HG03342 (cell line): Measurements from ENCODE around the gene NECTIN2.
"Not testable (repeated sequence)": the region's sequence is repeated elsewhere in the genome, so short reads cannot be mapped to it uniquely, and the experiment has no call there.

Source experiments
- ATAC-seq: cut with Tn5 transposase; IDR thresholded peaks from one replicate; pipeline ENCODE4 v1.9.1; 2021; ENCODE audit warnings: mild to moderate bottlenecking, moderate library complexity; ENCODE audit not compliant: unreplicated experiment

NECTIN2 gene

DNA sequence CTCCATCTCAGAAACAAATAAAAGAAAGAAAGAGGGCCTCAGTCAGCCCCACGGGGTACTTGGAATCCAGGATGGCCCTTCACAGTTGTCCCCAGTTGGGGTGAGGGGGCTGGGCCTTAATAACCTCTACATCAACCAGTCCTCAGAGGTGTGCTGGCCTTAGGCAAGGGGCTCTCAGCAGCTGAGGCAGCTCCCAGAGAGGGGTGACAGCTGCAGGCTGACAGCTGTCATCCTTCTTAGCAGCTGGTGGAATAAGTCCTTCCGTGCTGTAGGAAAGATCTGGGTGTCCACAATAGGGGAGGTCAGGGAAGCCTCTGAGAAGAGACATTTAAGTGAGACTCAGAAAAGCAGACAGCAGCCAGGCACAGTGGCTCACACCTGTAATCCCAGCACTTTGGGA, 29.8 kb upstream of the NECTIN2 start:
- ATAC-seq, result no peak

DNA sequence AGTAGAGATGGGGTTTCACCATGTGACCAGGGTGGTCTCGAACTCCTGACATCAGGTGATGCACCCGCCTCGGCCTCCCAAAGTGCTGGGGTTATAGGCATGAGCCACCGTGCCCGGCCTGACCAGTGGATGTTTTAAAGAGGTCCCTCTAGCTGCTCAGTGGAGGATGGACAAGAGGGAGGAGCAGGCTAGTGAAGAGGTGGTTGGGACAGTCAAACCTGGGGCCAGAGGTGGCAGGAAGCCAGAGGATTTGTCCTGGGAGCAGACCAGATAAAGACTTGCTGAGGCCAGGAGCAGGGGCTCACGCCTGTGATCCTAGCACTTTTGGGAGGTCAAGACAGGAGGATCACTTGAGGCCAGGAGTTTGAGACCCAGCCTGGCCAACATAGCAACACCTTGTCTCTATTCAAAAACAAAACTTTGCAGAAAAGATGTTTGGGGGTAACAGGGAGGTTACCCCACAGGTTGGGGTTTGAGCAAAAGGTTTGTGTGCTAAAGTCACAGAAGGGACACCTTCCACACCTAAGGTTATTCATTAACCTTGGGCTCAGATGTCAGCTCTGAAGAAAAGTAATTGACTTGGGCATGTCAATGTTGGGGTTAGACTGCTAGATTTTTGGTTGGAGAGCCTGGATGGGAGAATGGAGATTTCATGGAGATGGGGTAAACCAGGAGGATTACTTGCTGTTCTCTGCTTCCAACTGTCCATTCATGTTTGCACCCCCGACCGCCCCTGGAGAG, 28.2 kb upstream of the NECTIN2 start:
- no peak for ATAC-seq

DNA sequence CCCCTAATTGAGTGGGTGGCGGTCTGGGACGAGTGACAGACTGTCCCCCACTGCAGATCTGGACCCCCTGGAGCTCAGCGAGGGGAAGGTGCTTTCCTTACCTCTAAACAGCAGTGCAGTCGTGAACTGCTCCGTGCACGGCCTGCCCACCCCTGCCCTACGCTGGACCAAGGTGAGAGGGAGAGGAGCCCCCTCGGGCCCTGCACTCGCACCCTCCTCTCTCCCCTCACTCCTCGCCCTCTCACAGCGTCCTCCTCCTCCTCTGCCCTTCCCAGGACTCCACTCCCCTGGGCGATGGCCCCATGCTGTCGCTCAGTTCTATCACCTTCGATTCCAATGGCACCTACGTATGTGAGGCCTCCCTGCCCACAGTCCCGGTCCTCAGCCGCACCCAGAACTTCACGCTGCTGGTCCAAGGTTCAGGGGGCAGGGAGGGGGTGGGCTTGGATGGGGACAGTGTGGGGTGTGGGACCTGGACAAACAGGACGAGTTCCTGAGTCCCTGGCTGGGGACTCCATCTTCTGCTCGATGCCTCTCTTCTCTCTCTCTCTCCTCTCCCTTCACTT, 27.5 kb upstream of the NECTIN2 start:
- ATAC-seq, result no peak

DNA sequence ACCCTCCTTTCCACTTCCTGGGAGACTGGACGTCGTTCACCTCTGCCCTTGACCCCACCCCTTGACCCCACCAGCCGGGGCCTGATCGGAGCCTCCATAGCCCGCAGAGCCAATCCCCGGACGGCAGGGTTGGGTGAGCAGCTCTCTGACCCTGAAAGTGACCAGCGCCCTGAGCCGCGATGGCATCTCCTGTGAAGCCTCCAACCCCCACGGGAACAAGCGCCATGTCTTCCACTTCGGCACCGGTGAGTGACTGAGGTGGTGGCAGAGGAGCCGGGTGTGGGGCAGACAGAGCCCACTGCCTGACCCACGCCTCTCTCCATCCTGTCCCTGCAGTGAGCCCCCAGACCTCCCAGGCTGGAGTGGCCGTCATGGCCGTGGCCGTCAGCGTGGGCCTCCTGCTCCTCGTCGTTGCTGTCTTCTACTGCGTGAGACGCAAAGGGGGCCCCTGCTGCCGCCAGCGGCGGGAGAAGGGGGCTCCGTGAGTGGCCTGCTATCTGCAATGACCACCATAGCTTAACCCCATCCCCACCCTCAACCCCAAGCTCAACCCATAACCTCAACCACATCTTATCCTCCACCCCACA, 26.8 kb upstream of the NECTIN2 start:
- ATAC-seq, result no peak

DNA sequence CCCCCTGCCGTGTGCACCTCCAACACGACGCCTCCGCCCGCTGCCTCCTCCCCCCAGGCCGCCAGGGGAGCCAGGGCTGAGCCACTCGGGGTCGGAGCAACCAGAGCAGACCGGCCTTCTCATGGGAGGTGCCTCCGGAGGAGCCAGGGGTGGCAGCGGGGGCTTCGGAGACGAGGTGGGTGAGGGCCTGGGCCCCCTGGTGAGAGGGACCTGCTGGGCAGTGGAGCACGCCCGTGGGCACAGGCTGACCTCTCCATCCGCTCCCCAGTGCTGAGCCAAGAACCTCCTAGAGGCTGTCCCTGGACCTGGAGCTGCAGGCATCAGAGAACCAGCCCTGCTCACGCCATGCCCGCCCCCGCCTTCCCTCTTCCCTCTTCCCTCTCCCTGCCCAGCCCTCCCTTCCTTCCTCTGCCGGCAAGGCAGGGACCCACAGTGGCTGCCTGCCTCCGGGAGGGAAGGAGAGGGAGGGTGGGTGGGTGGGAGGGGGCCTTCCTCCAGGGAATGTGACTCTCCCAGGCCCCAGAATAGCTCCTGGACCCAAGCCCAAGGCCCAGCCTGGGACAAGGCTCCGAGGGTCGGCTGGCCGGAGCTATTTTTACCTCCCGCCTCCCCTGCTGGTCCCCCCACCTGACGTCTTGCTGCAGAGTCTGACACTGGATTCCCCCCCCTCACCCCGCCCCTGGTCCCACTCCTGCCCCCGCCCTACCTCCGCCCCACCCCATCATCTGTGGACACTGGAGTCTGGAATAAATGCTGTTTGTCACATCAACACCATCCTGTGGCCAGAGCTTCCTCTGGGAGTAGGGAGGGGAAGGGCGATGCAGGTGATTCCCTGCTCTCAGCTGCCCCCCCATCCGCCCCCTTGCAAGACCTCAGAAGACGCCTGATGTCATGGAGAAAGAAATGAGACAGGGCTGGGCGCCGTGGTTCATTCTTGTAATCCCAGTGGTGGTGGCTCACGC, 25.2 kb upstream of the NECTIN2 start:
- no peak for ATAC-seq

DNA sequence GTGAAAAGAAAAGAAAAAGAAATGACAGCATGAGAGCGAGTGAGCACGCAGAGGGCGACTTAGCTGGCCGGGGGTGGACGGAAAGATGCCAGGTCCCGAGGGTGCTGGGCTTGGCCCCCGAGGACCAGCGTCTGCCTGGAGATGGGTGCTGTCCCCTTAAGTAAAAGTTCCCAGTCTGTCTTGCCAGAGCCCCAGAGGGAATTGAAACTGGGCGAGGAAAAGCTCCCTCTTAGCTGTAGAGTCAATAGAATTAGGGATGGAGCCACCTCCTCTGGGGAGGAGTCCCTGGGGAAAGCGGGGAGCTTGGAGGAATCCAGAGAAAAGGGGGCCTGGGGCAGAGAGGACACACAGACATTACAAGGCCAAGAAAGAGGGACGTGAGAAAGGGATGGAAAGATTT, 23.9 kb upstream of the NECTIN2 start:
- no peak for ATAC-seq

DNA sequence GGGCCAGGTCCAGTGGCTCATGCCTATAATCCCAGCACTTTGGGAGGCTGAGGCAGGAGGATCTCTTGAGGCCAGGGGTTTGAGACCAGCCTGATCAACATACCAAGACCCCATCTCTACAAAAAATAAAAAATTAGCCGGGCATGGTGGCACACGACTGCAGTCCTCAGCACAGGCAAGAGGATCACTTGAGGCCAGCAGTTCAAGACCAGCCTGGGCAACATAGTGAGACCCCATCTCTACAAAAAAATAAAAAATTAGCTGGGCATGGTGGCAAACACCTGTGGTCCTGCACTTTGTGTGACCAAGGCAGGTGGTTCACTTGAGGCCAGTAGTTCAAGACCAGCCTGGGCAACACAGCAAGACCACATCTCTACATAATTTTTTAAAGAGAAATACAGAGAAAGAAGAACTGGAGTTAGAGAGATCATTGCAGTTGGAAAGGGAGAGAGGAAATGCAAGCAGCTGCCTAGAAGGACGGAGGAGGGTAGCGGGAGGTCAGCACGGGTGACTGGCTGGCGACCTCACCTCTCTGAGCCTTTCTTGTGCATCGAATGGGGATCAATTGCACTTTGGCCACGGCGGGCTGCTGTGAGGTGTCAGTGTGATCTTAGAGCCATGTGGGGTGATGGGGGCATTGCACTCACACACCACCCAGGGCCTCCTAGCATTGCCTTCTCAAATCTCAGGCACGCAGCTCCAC, 23.3 kb upstream of the NECTIN2 start:
- no peak for ATAC-seq

DNA sequence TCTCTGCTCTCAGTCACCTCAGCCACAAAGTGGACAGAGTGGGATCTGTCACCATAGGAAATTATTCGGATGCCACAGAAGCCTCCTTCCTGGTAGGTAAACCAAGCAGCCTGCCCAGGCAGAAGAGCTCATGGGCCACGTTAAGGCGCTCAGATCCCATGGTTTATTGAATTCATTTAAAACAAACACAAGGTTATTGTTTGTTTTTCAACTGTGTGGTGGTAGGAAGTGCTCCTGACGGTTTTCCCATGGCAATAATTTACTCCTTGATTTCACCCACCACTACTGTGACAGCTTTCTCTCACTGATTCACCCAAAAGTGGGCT, 22.8 kb upstream of the NECTIN2 start:
- no peak for ATAC-seq

DNA sequence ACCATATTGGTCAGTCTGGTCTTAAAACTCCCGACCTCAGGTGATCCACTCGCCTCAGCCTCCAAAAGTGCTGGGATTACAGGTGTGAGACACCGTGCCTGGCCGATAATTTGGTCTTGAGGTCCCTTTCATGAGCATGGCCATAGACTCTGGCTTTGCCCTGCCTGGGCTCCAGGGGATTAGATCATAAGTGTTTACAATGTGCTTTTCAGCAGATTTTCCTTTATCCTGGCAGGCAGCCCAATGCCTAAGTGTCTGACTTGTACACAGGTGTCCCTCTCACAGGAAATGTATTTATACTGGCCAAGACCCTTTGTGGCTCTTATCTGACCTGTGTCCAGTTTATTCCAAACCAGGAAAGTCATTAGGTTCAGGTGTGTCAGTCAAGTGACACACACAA, 21.3 kb upstream of the NECTIN2 start:
- no peak for ATAC-seq

DNA sequence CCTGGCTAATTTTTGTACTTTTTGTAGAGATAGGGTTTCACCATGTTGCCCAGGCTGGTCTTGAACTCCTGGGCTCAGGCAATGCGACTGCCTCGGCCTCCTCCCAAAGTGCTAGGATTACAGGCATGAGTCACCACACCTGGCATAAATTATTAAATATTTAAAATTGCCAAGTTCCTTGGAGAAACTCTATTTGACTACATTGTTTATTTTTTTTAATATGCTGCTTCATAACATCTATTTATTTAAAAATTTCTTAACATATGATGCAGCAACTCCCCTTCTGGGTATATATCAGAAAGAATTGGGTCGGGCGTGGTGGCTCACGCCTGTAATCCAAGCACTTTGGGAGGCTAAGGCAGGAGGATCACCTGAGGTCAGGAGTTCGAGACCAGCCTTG, 13.2 kb upstream of the NECTIN2 start:
- not testable (repeated sequence) for ATAC-seq

DNA sequence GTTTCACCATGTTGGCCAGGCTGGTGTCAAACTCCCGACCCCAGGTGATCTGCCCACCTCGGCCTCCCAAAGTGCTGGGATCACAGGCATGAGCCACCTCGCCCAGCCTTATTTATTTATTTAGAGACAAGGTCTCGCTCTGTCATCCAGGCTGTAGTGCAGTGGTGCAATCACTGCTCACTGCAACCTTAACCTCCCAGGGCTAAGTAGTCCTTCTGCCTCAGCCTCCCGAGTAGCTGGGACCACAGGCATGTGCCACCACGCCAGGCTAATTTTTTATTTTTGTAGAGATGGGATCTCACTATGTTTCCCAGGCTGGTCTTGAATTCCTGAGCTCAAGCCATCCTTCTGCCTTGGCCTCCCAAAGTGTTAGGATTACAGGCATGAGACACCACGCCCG, 11.7 kb upstream of the NECTIN2 start:
- not testable (repeated sequence) for ATAC-seq

DNA sequence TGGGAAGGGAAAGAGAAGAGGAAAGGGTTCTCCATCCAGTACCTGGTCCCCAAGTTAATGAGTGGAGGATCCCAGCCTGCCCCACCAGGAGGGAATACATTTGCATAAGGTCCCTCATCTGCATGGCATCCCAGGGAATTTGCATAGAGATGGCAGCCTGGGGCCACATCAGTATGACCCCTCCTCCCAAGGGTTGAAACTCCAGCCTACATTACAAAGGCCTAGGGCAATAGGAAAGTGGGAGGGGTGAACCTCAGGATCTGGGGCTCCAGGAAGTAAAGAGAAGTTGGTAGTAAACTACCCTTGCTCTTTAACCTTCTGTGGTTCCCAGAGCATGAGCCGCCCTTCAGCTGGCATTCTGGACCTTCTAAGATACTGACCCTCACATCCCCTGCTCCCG, 6.8 kb upstream of the NECTIN2 start:
- ATAC-seq, result no peak

DNA sequence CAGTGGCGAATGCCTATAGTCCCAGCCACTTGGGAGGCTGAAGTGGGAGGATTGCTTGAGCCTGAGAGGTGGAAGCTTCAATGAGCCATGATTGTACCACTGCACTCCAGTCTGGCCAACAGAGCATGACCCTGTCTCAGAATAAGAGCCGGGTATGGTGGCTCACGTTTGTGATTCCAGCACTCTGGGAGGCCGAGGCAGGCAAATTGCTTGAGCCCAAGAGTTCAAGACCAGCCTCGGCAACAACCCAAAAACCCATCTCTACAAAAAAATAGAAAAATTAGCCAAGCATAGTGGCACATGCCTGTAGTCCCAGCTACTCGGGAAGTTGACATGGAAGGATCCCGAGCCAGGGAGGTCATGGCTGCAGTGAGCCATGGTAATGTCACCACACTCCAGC, 5.3 kb upstream of the NECTIN2 start:
- ATAC-seq, result no peak

DNA sequence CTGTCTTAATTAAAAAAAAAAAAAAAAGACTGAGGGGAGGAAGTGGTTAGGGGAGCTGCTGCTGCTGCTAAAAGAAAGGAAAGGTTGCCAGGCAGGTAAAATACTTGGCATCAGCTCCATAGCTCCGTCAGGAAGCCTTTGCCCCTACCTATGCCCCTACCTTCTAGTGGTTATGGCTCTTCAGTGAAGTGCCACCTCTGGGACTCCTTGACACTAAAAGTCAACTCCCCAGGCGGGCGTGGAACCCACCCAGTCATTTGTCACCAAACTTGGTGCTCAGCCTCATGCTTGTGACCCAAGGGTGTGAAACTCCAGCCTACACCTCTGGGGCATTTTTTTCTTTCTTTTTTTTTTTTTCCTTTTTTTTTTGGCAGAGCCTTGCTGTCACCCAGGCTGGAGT, 4.9 kb upstream of the NECTIN2 start:
- ATAC-seq, result no peak

DNA sequence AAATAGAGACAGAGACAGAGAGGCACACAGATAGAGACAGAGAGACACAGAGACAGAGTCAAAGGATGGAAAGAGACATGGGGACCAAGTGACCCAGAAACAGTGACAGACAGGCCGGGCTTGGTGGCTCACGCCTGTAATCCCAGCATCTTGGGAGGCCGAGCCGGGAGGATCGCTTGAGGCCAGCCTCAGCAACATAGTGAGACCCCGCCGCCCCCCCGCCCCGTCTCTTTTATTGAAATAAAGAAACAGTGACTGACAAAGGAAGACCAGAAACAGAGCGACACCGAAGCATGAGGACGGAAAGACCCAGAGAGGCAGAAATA, 848 bp upstream of the NECTIN2 start:
- no peak for ATAC-seq

DNA sequence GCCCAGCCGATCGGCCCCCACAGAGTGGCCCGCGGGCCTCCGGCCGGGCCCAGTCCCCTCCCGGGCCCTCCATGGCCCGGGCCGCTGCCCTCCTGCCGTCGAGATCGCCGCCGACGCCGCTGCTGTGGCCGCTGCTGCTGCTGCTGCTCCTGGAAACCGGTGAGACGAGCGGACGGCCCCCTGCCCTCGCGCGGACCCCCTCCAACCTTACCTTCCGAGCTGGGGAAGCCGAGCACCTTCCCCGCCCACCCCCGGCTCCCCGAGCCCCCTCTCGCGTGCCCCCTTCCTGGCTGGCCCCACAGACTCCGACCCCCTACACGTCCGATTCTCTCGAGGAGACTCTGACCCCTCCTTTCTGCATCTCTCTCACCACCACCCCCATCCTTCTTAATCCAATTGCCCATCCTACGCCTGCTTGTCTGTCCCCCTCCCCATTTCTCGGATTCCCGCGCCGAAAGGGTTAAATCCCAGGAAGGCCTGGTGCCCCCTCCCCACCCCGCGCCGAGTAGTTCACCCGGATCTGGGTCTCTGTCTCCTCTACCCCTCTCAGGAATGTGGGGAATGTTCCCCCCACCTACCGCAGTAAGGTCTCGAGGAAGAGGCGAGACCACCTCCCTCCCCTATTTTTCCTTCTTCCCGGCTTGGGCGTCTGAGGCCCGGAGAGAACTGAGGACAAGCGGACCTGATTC, 502 bp downstream of the NECTIN2 start:
- ATAC-seq, result no peak

DNA sequence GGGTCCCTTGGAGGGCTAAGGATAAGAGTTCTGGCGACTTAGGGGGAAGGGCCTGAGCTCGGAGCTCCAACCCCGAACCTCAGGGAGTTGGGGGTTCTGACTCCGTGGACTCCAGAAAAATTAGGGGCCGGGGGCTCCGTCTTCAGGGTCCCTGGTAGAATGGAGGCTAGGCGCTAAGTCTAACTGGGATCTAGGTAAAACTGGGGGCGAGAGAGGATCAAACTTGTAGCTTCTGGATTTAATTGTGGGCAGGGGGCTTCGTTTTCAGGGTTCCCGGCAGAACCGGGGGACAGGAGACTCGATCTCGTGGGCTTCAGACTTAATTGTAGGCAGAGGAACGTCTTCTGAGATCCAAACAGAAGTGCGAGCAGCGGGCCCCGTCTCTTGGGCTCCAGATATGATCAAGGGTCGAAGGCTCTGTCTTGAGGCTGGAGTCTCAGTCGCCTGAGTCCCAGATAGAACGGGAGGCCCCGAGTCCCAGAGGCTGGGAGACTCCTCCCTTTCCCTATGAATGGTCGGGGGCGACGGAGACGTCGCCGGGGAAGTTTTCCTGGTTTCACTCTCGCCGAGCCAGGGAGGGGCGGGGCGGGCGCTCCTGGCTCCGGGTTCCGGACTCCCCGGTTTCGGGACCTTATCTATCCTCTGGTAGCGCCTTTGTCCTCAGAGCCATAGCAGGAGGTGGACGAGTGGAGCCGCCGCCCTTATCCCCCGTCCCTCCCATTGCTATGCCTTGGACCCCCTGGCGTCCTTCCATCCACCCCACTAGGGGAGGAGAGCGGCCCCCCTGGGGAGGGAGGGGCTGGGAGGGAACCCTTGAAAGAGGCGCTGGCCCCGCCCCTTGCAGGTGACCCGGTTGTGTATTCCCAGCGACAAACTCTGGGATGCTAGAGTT, 1.3 kb downstream of the NECTIN2 start:
- ATAC-seq, result no peak

DNA sequence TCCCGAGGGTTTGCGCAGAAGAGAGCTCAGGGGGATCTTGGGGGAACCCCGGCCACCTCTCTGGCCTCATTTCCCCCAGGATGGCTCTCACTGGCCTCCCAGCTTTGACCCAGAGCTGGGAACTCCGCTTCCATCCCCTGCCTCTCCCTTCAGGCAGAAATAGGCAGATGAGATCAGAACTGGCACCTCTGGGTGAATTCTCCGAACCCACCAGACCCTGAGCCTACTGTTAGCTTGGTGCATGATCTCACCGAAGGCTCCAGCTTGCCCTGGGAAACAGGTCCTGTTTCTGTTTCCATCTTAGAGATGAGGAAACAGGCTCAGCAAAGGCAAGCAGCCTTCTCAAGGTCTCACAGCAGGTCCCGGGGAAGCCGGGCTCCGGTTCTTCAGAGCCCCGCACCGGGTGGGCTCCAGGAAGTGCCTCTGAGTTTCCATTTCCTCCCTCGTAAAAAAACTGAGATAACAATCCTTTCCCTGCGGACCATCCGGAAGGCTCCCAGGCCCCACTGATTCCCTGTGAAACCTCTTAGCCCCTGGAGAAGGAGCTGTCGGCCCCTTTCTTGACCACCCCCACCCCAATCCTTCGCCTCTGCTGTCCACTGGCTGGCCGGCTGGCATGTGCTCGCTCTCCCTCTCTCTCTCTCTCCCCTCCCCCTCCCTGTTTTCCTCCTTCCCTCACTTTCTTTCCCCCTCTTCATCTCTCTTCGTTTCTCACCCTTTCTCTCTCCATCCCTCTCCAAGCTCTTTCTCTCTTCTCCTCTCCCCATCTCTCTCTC, 2.1 kb downstream of the NECTIN2 start:
- ATAC-seq, result no peak
